AG10803 (cell line): ENCODE results near the gene TNS3.

Experiments used
- DNase-seq: peaks from one replicate; pipeline ENCODE4 v3.0.0; 2010; ENCODE audit warnings: low read depth
- H3K4me3 ChIP-seq: 2 replicates; pipeline ENCODE4 v1.5.1; 2011; ENCODE audit warnings: mild to moderate bottlenecking, low read length, control low read depth
- TF ChIP-seq, protein P1 (sequence below): conservative IDR thresholded peaks from 2 replicates; pipeline ENCODE4 v1.5.1; 2011; ENCODE audit warnings: mild to moderate bottlenecking, low read length, control low read depth, inconsistent platforms

Gene TNS3

DNA sequence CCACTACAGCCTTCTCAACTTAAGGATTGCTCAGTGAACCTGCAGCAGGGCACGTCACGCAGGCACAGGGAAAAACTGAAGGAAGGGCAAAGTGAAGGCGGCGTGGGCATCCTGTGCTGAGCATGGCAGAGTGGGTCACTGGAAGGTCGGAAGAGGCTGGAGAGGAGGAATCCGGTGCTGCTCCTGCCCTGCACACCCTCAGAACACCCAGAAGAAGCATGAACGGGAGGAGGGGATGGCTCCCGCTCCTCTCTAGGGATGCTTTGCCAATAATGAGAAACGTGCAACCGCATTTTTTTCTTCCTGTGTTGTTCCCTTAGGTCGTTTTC is 175.1 kb downstream of the TNS3 start:
- DNase-seq: no peak
- no peak overlapping the region for H3K4me3 ChIP-seq
- TF ChIP-seq, protein P1, sequence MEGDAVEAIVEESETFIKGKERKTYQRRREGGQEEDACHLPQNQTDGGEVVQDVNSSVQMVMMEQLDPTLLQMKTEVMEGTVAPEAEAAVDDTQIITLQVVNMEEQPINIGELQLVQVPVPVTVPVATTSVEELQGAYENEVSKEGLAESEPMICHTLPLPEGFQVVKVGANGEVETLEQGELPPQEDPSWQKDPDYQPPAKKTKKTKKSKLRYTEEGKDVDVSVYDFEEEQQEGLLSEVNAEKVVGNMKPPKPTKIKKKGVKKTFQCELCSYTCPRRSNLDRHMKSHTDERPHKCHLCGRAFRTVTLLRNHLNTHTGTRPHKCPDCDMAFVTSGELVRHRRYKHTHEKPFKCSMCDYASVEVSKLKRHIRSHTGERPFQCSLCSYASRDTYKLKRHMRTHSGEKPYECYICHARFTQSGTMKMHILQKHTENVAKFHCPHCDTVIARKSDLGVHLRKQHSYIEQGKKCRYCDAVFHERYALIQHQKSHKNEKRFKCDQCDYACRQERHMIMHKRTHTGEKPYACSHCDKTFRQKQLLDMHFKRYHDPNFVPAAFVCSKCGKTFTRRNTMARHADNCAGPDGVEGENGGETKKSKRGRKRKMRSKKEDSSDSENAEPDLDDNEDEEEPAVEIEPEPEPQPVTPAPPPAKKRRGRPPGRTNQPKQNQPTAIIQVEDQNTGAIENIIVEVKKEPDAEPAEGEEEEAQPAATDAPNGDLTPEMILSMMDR: no peak

DNA sequence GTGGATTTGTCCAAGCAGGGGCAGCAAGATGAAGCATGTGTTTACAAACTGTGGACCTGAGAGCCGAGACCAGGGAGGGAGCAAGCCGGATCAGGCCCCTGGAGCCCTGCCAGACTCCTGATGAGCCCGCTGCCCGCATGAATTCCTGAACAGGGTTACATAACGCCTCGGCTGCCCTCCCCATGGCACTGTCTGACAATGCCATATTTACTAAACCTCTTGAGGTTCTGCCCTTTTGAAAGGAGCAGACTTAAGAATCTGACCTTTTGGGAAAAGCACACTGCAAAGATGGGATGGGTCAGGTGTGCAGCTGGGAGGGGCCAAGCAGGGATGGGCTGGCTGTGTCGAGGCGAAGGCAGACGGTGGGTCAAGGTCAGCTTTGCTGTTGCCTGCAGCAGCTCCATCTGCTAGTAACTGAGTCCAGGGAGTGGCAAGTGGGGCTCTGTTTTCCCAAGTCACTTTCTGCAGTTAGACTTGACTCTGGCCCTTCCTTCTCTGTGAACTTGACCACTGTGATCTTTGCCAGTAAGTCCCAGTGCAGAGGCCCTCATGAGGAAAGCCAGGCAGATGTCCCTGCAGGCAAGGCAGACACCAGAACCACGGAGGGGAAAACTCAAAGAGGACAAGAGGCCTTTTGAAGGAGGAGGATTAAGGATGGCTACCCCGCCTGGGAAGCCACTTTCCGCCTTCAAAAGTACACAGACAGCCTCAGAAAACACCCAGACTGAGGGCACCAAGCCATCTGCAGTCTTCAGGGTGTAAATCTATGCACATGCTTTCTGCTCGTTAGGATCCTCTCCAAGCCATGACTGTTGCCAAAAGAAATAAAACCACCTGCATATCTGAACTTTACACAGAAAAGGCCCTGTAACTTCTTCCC is 175.8 kb downstream of the TNS3 start:
- H3K4me3 ChIP-seq: no peak overlapping the region
- DNase-seq: peak; percentile 63
- TF ChIP-seq, protein P1: no peak

DNA sequence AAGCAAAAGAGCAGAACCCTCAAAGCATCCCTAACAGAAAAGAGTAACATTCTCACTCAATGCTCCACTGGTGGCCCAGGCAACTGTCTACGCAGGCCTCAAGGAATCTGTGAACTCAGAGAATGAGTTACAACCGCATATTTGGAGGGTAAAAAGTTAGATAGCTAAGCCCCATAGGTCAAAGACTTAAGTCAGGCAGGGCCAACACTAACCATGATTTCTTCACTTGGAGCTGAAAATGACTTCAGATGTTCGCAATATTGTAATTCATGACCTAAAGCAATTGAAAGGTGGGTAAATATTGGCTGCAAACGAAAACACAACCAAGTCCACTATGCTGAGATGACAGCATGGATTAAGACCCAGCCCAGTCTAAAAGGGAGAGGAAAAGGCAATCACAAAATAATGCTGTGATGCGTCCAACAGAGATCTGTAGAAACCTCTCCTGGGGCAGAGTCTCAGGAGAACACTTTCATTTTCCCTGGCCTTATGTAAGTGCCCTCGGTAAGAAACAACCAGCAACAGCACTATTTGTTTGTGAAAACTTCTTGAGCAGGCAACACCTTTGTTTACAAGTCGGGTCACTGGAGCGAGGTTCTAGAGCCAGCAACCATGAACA is 176.5 kb downstream of the TNS3 start:
- TF ChIP-seq, protein P1: no peak
- DNase-seq: no peak
- H3K4me3 ChIP-seq: no peak overlapping the region

DNA sequence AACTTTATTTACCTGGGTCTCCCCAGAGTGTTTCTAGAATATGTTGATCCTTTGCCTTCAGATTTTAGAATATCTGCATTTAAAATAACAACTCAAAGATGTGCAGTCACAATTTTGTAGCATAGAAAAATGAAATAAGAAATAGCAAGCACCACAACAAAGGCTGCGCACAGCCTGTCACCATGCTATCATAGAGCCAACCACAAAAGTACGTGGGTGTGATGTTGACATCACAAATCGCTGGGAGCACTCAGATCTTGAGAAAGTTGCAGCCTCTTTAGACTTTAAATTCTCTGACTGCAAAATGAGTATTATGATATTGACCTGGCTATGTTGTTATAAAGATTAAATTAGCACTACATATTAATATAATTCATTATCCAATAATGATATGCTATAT is 177.9 kb downstream of the TNS3 start:
- no peak for DNase-seq
- TF ChIP-seq, protein P1: no peak
- H3K4me3 ChIP-seq: no peak overlapping the region

DNA sequence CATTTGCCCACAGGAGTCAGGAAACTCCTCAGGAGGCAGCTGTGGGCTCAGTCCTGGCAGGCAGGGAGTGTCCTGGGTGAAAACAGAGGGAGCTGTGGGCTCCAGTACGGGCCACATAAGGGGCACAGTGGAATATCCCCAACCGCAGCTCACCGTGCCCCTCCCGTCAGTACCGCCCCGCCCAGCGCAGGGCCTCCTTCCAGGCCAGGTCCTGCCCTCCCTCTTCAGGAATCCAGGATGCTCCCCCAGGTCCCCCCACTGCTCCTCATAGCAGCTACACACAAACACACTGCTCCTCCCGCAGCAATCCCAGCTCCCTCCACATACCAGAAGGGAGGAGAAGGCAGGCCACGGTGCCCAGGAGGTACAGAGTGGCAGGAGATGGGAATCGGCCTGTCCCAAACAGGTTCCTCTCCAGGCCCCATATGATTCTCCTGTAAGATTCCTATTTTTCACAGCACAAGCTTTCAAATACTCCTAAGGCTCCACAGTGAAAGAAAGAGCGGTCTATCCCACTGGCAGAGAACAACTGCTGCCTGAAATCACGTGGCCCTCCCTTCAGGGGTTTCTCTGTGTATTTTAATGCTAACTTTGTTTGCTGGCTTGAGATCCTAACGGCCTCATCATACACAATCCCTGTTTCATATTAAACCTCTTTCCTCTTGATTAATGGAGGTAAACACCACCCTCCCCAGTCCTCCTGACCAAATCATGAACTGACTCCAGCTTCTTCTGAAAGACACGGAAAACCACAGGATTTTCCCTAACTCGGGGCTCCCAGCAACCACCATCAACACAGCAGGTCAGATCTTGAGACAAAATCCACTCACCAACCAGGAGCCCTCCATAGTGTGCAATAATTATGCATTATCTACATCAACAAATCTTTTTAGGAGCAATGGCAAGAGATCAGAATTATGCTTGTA is 178.7 kb downstream of the TNS3 start:
- TF ChIP-seq, protein P1: no peak
- H3K4me3 ChIP-seq: no peak overlapping the region
- no peak for DNase-seq

DNA sequence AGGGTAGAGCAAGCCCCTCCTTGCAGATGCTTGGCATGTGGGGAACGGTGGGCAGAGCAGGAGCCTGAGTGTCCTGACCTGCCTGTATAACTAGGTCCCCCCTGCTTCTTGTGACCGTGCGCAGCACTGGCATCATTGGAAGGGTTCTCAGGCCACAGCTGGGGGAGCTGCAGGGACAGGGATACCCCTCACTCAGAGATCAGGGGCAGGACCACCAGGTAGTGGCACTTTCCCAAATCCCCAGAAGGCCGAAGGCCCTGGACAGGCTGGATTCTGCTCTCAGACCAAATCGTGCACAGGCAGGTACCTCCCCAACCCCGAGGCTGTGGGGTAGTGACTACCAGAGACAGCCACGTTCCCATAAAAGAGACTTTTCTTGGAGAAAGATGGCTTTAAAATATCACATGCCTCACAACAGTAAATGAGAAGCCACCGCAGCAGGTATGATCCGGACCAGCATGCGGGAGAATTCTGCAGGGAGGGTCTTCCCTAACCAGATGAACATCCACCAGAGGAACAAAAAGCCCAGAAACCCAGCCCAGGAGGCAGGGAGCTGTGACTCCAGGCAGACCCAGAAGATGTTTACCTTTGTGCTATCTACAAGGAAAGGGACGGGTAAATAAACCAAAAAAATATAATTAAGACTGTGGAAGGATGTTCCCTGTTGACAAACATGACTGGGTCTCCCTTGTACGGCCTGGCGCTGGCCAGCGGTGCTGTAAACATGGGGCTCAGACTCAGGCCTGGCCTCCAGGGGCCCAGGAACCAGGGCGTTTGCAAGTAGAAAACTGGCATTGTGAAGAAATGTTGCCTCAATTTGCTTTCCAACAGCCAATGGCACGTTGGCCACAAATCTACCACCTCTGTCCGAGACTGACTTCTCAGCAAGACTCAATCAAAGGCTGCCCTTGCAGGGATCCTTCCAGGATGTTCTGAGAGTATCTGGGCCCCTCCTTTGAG is 180.0 kb downstream of the TNS3 start:
- TF ChIP-seq, protein P1: no peak
- H3K4me3 ChIP-seq: no peak overlapping the region
- DNase-seq: no peak
